Ovary (tissue), 3 donors: ENCODE measurements around the gene SLC27A5.

Experiments used
- CTCF ChIP-seq, 3 donors: fragments of 450-650 bp in 2 of 3; fragments of 200-600 bp in 1 of 3; IDR thresholded peaks; one replicate each; pipeline versions ENCODE4 v1.5.1 to v1.8.0; 2016 to 2022; ENCODE audit warnings: antibody characterized with exemption in 3 of 3, mild to moderate bottlenecking in 1 of 3
- EP300 ChIP-seq: sonication (generic); formaldehyde crosslinking; IDR thresholded peaks from one replicate; pipeline ENCODE4 v1.6.1; 2017; ENCODE audit warnings: antibody characterized with exemption
- POLR2A ChIP-seq: fragments of 450-650 bp; IDR thresholded peaks from one replicate; pipeline ENCODE4 v1.6.1; 2017; ENCODE audit warnings: antibody characterized with exemption, mild to moderate bottlenecking, moderate library complexity
- donor health status: DM: no; HTN: no; CAD: no.

GRCh38 chr19:58552655-58553054 lies 40.9 kb upstream of the SLC27A5 start:
- TF ChIP-seq CTCF (IDR thresholded peaks at IDR 0.05) (no peak), POLR2A (no peak), EP300 (no peak)
